MM.1S (cell line): ENCODE data around the gene WFIKKN2.

ENCODE experiments used
- CTCF ChIP-seq: fragments of 300-600 bp; sonication (generic); IDR thresholded peaks from 2 replicates; pipeline ENCODE4 v1.5.1; 2016; ENCODE audit warnings: antibody characterized with exemption, low read length, mixed read lengths
- EZH2 ChIP-seq: fragments of 300-600 bp; sonication (generic); optimal IDR thresholded peaks from 2 replicates; pipeline ENCODE3; 2017; ENCODE audit warnings: low read depth, mild to moderate bottlenecking, antibody characterized with exemption, low read length, mixed read lengths
- EZH2phosphoT487 ChIP-seq: fragments of 300-600 bp; sonication (generic); IDR thresholded peaks from 2 replicates; pipeline ENCODE4 v1.6.1; 2018; ENCODE audit warnings: antibody characterized with exemption, low read length

DNA sequence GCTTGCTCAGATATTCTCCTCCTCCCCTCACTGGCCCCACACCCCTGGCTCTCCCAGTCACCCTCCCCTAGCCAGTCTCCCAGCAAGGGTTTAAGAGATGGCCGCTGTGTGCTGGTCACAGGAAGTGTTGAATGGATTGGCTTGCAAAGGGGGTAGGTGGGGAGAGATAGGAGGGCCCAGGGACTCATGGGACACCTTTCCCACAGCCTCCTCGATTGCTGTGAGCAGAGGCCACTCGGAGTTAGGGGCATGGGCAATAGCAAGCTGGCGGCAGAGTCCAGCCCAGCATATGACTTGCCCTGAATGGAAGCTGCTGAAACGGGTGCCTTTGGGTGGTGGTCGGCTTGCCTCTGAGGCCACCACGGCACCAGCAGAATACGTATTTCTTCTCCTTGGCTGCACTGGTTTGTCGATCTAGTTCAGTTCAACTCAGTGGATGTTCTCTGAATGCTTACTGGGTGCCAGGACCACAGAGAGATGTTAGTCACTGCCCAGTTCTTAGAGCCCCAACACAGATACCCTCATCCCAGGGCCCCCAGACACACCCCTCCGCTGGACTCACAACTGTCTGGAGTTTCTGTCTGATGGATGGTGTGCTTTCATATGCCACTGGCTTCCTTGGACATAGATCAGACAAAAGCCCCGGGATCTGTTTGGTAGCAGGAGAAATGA is 6.0 kb downstream of the WFIKKN2 start:
- TF ChIP-seq CTCF = no peak
- TF ChIP-seq EZH2 = no peak
- no peak for TF ChIP-seq EZH2phosphoT487
